Measurements from ENCODE around the gene HERPUD1.

HERPUD1 gene

DNA sequence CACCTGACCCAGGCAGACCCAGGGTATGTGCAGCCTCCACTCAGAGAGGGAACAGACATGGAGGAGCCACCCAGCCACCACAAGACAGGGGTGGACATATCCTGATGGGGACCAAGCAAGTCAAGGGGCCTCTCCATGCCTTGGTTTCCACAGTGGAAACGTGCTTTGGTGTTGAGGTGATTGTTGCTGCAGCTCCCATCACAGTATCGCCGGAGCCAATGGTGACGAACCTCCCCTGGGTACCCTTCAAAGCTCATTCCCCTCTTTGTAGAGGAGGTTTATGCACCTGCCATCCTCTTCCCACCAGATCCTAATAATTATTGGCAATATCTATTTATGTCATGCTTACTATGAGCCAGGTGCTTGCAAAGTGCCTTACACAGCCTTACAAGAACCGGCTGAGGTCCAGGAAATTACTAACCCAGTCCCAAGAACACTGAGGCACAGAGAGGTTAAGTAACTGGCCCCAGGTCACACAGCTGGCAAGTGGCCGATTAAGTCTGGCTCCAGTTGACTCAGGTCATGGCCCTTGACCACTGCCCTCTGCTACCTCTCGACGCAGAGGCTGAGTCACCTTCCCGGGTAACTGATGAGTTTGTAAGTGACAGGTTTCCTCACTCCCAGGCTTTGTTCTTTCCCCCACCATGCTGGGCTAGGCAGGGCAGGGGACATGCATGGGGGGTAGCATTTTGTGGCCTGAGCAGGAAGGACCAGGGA is 46.3 kb upstream of the HERPUD1 start:
- Histone ChIP-seq H2BK5ac (ENCODE audit: low read length) (no peak overlapping the region), H2BK12ac (ENCODE audit: low read length) (no peak overlapping the region), H3K9me3 (replicated peaks in 1 of 2; ENCODE audit: control insufficient read depth in 2 of 2, insufficient read depth in 1 of 2, low read depth in 1 of 2, low read length in 2 of 2) (peaks cover 6 to 15% of the 10 kb centered on the region in 2 donors), H3K14ac (ENCODE audit: low read length) (no peak overlapping the region), H2AK5ac (ENCODE audit: low read depth, low read length) (no peak overlapping the region), H3K4me3 (ENCODE audit: low read length in 2 of 2) (no peak overlapping the region), H4K8ac (ENCODE audit: low read depth, low read length) (no peak overlapping the region), H3K4me2 (ENCODE audit: insufficient read depth, low read length, poor library complexity, severe bottlenecking) (no peak overlapping the region), H3K4ac (ENCODE audit: low read length) (no peak overlapping the region), H3K36me3 (replicated peaks in 1 of 2; ENCODE audit: control insufficient read depth in 2 of 2, insufficient read depth in 2 of 2, low read length in 2 of 2) (no peaks in the 10 kb centered on the region), H3K4me1 (ENCODE audit: control insufficient read depth in 2 of 2, insufficient read depth in 1 of 2, low read depth in 1 of 2, low read length in 2 of 2) (no peaks in the 10 kb centered on the region), H4K91ac (ENCODE audit: low read depth, low read length, poor library complexity) (no peak overlapping the region), H3K27ac (replicated peaks; ENCODE audit: low read length) (no peak overlapping the region), H3K18ac (ENCODE audit: low read length) (no peak overlapping the region), H3K23ac (ENCODE audit: low read depth, low read length, poor library complexity) (no peak overlapping the region), H2BK15ac (ENCODE audit: low read length) (no peak overlapping the region), H2AFZ (ENCODE audit: low read length) (no peak overlapping the region), H2BK120ac (ENCODE audit: low read depth, low read length) (no peak overlapping the region), H3K79me1 (ENCODE audit: low read depth, low read length) (peaks cover 2% of the 10 kb centered on the region), H3K27me3 (ENCODE audit: control insufficient read depth in 3 of 3, insufficient read depth in 3 of 3, low read depth in 1 of 3, low read length in 3 of 3) (no peaks in the 10 kb centered on the region), H3K9ac (ENCODE audit: low read depth, low read length, poor library complexity) (no peak overlapping the region)
- DNase-seq (ENCODE audit: low spot score) = no peak
- WGBS, 2 donors (ENCODE audit: extremely low coverage in 2 of 2, insufficient read length in 2 of 2, insufficient replicate concordance in 1 of 2) = no CpG with 5 or more reads among the region's 9 CpGs

- Histone ChIP-seq H3K27ac (replicated peaks; ENCODE audit: low read length) (no peak overlapping the region), H3K14ac (ENCODE audit: low read length) (peak overlapping the region; percentile 8), H3K9ac (ENCODE audit: low read depth, low read length, poor library complexity) (no peak overlapping the region), H4K8ac (ENCODE audit: low read depth, low read length) (no peak overlapping the region), H3K18ac (ENCODE audit: low read length) (peak overlapping the region; percentile 71), H3K4me1 (ENCODE audit: control insufficient read depth in 2 of 2, insufficient read depth in 1 of 2, low read depth in 1 of 2, low read length in 2 of 2) (no peaks in the 10 kb centered on the region), H2BK12ac (ENCODE audit: low read length) (no peak overlapping the region), H3K4ac (ENCODE audit: low read length) (no peak overlapping the region), H3K9me3 (replicated peaks in 1 of 2; ENCODE audit: control insufficient read depth in 2 of 2, insufficient read depth in 1 of 2, low read depth in 1 of 2, low read length in 2 of 2) (peaks cover 6 to 15% of the 10 kb centered on the region in 2 donors), H3K27me3 (ENCODE audit: control insufficient read depth in 3 of 3, insufficient read depth in 3 of 3, low read depth in 1 of 3, low read length in 3 of 3) (no peaks in the 10 kb centered on the region), H3K23ac (ENCODE audit: low read depth, low read length, poor library complexity) (peak overlapping the region; percentile 20), H2AFZ (ENCODE audit: low read length) (no peak overlapping the region), H2BK15ac (ENCODE audit: low read length) (peak overlapping the region; percentile 1), H3K79me1 (ENCODE audit: low read depth, low read length) (peaks cover 2% of the 10 kb centered on the region), H2AK5ac (ENCODE audit: low read depth, low read length) (peak overlapping the region; percentile 46), H4K91ac (ENCODE audit: low read depth, low read length, poor library complexity) (no peak overlapping the region), H3K4me2 (ENCODE audit: insufficient read depth, low read length, poor library complexity, severe bottlenecking) (no peak overlapping the region), H3K4me3 (ENCODE audit: low read length in 2 of 2) (no peak overlapping the region), H2BK5ac (ENCODE audit: low read length) (no peak overlapping the region), H2BK120ac (ENCODE audit: low read depth, low read length) (no peak overlapping the region), H3K36me3 (replicated peaks in 1 of 2; ENCODE audit: control insufficient read depth in 2 of 2, insufficient read depth in 2 of 2, low read length in 2 of 2) (no peaks in the 10 kb centered on the region)
- no peak for DNase-seq (ENCODE audit: low spot score)
- no CpG with 5 or more reads among the region's 12 CpGs for WGBS, 2 donors (ENCODE audit: extremely low coverage in 2 of 2, insufficient read length in 2 of 2, insufficient replicate concordance in 1 of 2)
Measured at GRCh38 chr16:56886296-56886695, 45.6 kb upstream of the HERPUD1 start.

DNA sequence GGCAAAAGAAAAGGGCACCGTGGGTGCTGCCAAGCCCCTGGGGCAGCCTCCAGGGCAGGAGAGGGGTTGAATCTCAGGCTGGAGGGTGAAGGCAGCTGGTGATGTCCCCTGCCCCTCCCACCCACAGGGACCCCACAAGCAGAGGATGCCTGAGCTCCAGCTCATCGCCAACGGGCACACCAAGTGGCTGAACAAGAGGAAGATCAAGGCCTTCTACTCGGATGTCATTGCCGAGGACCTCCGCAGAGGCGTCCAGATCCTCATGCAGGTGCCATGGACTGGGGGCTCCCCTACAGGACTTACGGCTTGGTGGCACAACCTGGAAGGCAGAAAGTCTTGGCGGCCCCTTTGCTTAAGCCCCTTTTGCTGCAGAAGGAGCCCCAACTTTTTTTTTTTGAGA is 45.1 kb upstream of the HERPUD1 start:
- no CpG with 5 or more reads among the region's 9 CpGs for WGBS, 2 donors (ENCODE audit: extremely low coverage in 2 of 2, insufficient read length in 2 of 2, insufficient replicate concordance in 1 of 2)
- Histone ChIP-seq H3K27me3 (ENCODE audit: control insufficient read depth in 3 of 3, insufficient read depth in 3 of 3, low read depth in 1 of 3, low read length in 3 of 3) (no peaks in the 10 kb centered on the region), H3K9me3 (replicated peaks in 1 of 2; ENCODE audit: control insufficient read depth in 2 of 2, insufficient read depth in 1 of 2, low read depth in 1 of 2, low read length in 2 of 2) (peaks cover 6 to 15% of the 10 kb centered on the region in 2 donors), H2BK12ac (ENCODE audit: low read length) (no peak overlapping the region), H3K9ac (ENCODE audit: low read depth, low read length, poor library complexity) (no peak overlapping the region), H3K36me3 (replicated peaks in 1 of 2; ENCODE audit: control insufficient read depth in 2 of 2, insufficient read depth in 2 of 2, low read length in 2 of 2) (no peaks in the 10 kb centered on the region), H3K18ac (ENCODE audit: low read length) (no peak overlapping the region), H2BK15ac (ENCODE audit: low read length) (no peak overlapping the region), H2AK5ac (ENCODE audit: low read depth, low read length) (no peak overlapping the region), H3K27ac (replicated peaks; ENCODE audit: low read length) (no peak overlapping the region), H2BK120ac (ENCODE audit: low read depth, low read length) (no peak overlapping the region), H4K8ac (ENCODE audit: low read depth, low read length) (no peak overlapping the region), H3K79me1 (ENCODE audit: low read depth, low read length) (peaks cover 2% of the 10 kb centered on the region), H3K4ac (ENCODE audit: low read length) (no peak overlapping the region), H3K14ac (ENCODE audit: low read length) (no peak overlapping the region), H3K4me1 (ENCODE audit: control insufficient read depth in 2 of 2, insufficient read depth in 1 of 2, low read depth in 1 of 2, low read length in 2 of 2) (no peaks in the 10 kb centered on the region), H3K4me2 (ENCODE audit: insufficient read depth, low read length, poor library complexity, severe bottlenecking) (no peak overlapping the region), H3K23ac (ENCODE audit: low read depth, low read length, poor library complexity) (no peak overlapping the region), H2AFZ (ENCODE audit: low read length) (no peak overlapping the region), H3K4me3 (ENCODE audit: low read length in 2 of 2) (no peak overlapping the region), H2BK5ac (ENCODE audit: low read length) (no peak overlapping the region), H4K91ac (ENCODE audit: low read depth, low read length, poor library complexity) (no peak overlapping the region)
- no peak for DNase-seq (ENCODE audit: low spot score)

DNA sequence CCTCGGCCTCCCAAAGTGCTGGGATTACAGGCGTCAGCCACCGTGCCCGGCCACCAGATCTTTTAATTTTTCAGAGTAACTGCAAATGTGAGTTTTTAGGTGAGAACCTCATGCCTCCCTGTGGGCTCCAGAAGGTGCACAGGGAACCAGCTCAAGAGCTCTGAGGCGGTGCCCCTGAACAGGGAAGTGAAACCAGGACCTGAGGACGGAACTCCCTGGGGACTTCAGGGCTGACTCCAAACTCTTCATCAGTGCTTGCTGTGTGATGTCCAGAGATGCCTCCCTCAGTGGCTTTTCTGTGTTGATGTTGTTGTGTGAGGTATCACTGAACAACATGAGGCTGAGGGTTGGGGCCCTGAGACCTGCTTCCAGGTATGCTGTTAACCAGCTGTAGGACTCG is 43.1 kb upstream of the HERPUD1 start:
- no CpG with 5 or more reads among the region's 7 CpGs for WGBS, 2 donors (ENCODE audit: extremely low coverage in 2 of 2, insufficient read length in 2 of 2, insufficient replicate concordance in 1 of 2)

More for the DNA sequence above, 43.1 kb upstream of the HERPUD1 start:
- no peak for DNase-seq (ENCODE audit: low spot score)
- H2BK15ac ChIP-seq (ENCODE audit: low read length) = no peak overlapping the region
- no peak overlapping the region for H3K14ac ChIP-seq (ENCODE audit: low read length)
- H3K4me3 ChIP-seq (ENCODE audit: low read length in 2 of 2) = no peak overlapping the region
- no peak overlapping the region for H2AFZ ChIP-seq (ENCODE audit: low read length)
- no peaks in the 10 kb centered on the region for H3K36me3 ChIP-seq (replicated peaks in 1 of 2; ENCODE audit: control insufficient read depth in 2 of 2, insufficient read depth in 2 of 2, low read length in 2 of 2)
- H3K4me2 ChIP-seq (ENCODE audit: insufficient read depth, low read length, poor library complexity, severe bottlenecking) = no peak overlapping the region
- no peak overlapping the region for H2BK5ac ChIP-seq (ENCODE audit: low read length)
- no peak overlapping the region for H4K8ac ChIP-seq (ENCODE audit: low read depth, low read length)
- H4K91ac ChIP-seq (ENCODE audit: low read depth, low read length, poor library complexity) = no peak overlapping the region
- peaks cover 6 to 15% of the 10 kb centered on the region in 2 donors for H3K9me3 ChIP-seq (replicated peaks in 1 of 2; ENCODE audit: control insufficient read depth in 2 of 2, insufficient read depth in 1 of 2, low read depth in 1 of 2, low read length in 2 of 2)
- H2AK5ac ChIP-seq (ENCODE audit: low read depth, low read length) = no peak overlapping the region
- no peak overlapping the region for H2BK12ac ChIP-seq (ENCODE audit: low read length)
- H3K79me1 ChIP-seq (ENCODE audit: low read depth, low read length) = peaks cover under 1% of the 10 kb centered on the region
- H3K4me1 ChIP-seq (ENCODE audit: control insufficient read depth in 2 of 2, insufficient read depth in 1 of 2, low read depth in 1 of 2, low read length in 2 of 2) = no peaks in the 10 kb centered on the region
- no peak overlapping the region for H3K18ac ChIP-seq (ENCODE audit: low read length)
- no peak overlapping the region for H3K9ac ChIP-seq (ENCODE audit: low read depth, low read length, poor library complexity)
- H2BK120ac ChIP-seq (ENCODE audit: low read depth, low read length) = no peak overlapping the region
- H3K27ac ChIP-seq (replicated peaks; ENCODE audit: low read length) = no peak overlapping the region
- no peaks in the 10 kb centered on the region for H3K27me3 ChIP-seq (ENCODE audit: control insufficient read depth in 3 of 3, insufficient read depth in 3 of 3, low read depth in 1 of 3, low read length in 3 of 3)
- H3K23ac ChIP-seq (ENCODE audit: low read depth, low read length, poor library complexity) = no peak overlapping the region
- no peak overlapping the region for H3K4ac ChIP-seq (ENCODE audit: low read length)
